NK-92 (cell line): ENCODE results near the gene SLC40A1.

Source experiments
- DNase-seq: peaks from one replicate; lab custom pipeline; 2025; ENCODE audit not compliant: unreplicated experiment; lab: John Stamatoyannopoulos, UW

SLC40A1 gene

DNA sequence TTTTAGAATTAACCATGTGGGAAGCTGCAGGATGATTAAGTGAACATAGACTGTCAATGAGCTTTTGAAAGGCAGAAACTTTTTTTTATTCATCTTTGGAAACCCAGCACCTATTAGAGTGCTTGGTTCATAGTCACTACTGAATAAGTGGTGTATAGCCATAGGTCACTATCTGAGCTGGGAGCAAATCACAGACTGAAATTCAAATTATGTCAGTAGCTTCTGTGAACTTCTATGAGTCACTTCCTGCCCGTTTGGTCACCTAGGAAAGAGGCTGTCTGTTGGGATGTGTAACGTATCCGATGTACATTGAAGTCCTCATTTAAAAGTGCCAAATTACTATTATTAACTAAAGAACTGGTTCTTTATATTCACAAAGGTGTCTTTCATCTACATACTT lies 20.5 kb upstream of the SLC40A1 start:
- DNase-seq = no peak

- no peak for DNase-seq
Measured at GRCh38 chr2:189599245-189599644, 18.7 kb upstream of the SLC40A1 start.

DNA sequence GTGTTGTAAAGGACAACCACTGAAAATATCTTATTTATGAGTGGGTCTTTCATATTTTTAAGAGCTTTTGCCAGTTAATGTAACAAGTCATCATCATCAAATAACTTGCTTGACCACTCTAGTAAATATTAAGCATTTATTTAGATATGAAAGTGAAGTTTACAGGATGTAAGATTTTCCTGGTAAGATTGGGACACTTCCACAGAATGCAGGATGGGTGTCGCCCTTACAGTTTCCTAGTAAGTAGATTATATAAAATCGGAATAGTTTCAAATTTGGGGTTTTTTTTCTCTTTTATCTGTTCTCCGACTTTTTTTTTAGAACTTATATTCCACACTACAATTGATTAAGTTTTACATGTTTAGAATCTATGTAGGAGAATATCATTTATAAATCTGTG lies 14.8 kb upstream of the SLC40A1 start:
- no peak for DNase-seq

GRCh38 chr2:189594305-189594704 lies 13.7 kb upstream of the SLC40A1 start:
- DNase-seq = no peak

GRCh38 chr2:189593115-189593514 lies 12.5 kb upstream of the SLC40A1 start:
- DNase-seq = no peak

GRCh38 chr2:189592353-189592984 lies 11.9 kb upstream of the SLC40A1 start:
- no peak for DNase-seq

DNA sequence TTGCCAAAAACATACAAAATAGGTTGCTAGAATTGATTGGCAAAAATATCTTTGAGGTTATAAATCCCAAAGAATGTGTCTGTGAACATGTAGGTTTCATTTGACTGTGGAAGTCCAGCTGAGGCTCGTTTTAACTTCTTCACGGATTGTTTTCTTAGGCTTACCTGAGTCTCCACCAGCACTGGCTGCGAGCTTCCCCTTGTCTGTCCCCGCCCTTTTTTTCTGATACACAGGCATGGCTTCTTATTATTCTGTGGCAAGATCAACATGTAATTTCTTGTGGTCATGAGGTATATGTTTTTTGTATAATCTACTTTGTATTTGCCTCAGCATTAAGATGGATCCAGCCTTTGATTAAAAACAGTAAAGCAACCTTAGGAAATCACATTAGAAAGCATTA lies 7.2 kb upstream of the SLC40A1 start:
- no peak for DNase-seq

- no peak for DNase-seq
Measured at GRCh38 chr2:189585226-189585756, 4.7 kb upstream of the SLC40A1 start.

DNA sequence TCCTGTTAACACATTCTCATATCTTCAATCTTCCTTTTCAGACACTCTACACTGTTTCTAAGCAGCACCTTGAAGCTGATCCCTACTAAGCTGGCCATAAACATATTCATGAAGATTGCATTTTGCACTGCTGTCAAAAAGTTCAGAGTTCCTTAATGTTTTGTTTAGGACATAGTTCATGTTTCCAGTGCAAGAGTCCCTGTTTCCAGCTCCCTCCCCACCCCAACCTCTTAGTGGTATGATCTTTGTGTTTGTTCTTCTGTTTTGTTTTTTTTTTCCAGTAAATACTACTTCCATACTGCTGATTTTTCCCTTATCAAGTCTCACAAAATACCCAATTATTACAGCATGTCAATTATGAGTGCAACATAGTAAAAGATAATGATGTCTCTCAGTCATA lies 4.1 kb upstream of the SLC40A1 start:
- no peak for DNase-seq

DNA sequence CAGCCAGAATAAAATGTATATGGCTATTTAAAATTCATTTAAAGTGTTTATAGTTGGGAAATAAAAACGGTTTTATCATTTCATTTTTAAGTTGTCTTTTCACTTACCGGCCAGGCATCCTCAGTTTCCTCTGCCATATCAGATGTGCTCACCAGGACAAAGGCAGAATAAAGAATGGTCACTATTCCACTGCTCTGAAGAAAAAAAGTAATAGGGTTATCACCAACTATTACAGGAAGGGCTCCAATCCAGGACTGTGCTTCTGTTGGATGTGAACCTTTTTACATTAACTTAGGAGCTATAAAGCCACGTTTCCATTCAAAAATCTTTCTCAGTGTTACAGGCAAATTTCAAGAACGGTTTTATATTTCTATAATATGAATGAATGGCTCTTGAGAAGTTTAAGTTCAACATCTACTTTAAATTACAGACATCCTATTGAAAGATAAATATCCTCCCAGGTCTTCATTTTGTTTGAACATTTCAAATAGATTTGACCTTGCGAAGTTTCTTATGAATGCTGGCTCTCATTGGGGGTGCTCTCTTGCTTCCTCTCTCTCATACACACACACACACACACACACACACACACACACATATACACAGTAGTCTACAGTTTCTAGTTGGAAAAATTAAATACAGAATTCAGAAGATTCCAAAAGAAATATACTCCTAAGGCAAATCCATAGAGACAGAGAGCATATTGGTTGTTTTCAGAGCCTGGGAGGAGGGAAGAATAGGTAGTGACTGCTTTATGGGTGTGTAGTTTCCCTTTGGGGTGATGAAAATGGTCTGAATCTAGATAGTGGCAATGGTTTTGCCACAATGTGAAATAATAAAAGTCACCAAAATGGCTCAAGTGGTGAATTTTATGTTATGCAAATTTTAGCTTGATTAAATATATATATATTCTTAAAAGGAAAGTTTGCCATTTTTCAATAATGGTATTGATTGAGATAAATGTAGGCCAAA lies 2.9 kb upstream of the SLC40A1 start:
- DNase-seq = no peak

DNA sequence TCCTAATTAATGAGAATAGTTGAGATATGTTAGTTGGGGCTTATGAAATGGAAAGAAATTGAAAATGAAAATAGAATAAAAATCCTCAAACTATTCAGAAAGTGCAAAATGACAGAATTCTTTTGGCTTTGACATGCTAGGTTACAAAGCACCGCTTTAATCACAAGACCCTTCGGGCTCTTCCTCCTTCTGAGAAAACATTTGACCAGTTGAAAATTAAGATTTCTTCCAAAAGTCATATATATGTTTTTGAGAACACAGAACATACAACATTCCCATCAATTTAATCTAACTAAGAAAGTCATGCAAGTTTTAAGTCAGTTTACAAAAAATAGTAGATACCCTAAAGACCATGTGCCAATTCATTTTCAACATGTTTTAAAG lies 2.2 kb upstream of the SLC40A1 start:
- DNase-seq = no peak

DNA sequence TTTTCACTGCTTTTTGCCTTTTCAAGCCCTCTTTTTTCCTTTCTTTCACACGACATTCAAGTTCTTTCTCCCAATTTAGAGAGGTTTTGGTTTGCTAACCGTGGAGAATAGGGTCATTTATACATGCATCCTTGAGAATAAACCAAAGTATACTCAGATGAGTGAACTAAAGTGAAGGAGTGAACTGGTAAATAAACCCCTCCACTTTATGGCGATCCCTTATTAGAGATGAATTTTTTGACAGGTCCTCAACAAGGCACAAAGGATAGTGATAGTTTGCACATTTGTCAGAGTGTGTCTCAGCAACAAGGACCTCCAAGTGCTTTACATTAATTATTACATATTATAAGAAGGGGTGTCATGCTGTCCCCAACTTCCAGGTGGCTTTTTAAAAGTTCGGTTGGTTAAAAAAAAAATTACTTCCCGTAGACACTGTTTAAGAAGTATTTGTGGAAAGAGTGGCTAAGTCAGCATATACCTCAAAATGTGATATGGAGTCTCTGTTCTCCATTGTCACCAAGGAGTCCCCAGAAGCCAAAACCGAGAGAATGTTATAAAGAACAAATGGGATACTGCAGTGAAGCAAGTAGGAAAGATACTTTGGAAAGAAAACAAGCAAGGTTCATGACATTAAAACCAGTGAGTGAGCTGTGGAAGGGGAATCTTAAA lies 1.7 kb upstream of the SLC40A1 start:
- no peak for DNase-seq

DNA sequence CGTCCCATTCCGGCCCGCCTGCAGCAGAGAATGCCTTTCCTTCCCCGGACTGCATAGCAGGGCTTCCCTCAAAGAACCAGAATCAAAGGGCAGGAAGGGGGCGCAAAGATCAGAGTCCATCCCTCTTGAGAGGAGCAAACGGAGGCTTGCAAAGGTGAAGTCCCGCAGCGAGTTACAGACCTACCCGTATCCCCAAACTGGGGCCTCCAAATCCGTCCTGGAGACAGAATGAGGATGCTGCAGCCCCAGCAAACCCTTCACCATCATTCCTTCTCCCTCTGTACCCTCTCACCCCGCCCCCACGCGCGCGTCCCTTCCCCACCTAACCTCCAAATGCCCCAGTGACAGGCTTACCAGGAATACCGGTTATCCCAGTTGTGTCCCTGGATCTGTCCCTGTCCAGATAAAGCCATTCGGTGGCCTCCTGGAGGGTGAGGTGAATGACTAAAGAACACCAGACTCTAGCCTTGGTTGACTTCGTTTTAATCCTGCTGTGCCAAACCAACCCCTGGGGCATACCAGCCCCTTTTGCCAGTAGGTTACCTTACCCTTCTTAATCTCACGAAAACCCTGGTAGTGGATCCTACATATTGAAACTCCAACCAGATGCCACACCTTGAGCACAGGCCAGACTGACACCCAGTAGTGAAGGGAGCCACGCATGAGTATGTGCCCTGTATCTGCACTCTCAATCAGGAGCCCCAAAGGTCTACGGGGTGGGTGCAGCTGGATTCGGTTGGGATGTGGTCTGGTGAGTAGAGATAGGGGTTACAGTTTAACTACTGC lies 961 bp upstream of the SLC40A1 start:
- no peak for DNase-seq

DNA sequence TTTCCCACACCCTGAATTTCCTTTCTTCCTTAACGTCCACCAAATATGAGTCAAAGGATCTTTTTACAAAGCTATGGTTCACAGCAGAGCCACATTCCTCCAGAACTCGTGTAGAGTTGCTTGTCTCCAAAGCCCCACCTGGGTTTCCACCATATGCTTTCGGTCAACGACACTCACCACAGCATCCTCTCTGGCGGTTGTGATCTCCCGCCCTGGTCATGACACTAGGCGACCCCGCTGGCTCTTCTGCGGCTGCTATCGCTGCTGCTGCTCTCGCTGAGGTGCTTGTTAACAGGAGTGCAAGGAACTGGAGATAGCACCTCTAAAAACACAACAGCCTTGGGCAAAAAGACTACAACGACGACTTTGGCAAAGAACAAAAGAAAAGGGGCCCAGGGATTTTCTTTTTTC lies 340 bp downstream of the SLC40A1 start:
- DNase-seq = no peak

- no peak for DNase-seq
Measured at GRCh38 chr2:189579585-189580186, 900 bp downstream of the SLC40A1 start.

DNA sequence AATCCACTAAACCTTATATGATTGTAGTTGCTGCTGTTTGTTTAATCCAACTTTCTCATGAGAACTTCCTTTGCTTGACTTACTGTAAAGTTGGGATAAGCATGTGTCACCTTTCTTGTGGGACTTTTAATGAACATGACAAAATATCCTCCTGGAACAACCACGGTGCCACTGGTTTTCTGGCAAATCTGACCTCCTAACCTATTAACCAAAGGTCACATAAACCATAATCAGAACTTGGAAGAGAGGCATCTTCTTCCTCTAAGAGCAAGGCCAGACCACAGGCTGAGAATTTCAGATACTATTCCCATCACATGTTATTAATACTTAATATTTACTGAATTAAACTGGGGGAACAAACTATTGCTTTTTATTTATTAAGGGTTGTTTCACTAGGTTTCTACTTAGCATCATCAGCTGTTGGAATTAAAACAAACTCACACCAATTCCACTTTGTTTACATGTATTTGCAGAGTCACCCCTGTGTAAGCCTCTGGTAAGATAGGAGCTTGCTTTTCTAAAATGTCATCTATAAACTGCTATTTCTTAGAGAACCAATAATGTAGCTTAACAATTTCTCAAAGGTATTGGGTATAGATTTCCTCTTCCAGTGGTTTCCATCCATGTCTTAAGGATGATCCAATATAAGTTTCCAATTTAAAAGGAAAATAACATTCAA lies 2.2 kb downstream of the SLC40A1 start:
- DNase-seq = no peak

GRCh38 chr2:189577121-189577520 lies 3.5 kb downstream of the SLC40A1 start:
- DNase-seq = no peak

- DNase-seq = no peak
Measured at GRCh38 chr2:189576396-189576795, 4.2 kb downstream of the SLC40A1 start.

DNA sequence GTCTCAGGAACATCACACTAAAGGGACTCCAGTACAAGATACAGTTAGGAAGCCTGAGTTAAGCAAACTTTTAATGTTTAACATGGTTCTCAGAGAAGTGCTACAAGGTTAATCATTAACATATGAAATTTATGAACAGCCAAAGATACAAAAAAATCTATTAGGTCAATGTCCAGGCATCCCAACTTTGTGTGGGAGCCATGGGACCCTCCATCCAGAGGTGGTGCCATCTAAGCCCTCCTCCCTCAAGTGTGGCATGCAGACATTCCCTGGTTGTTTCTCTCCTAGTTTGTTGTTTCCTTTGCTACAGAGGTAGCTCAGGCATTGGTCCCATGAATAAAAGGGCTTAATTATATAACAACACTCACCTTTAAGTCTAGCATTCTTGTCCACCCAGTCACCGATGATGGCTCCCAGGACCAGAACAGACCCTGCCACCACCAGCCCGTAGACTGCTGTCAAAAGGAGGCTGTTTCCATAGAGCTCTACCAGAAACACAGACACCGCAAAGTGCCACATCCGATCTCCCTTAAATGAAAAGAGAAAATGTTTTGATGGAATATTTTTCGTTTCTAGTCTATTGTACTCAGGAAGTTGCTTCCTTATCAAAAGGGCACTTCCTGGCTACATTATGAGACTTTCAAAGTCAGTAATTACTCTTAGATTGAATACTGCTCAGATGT lies 5.7 kb downstream of the SLC40A1 start:
- no peak for DNase-seq
